ENCODE data around the gene CLK1.

CLK1 gene

GRCh38 chr2:200852605-200853004 lies 11.9 kb downstream of the CLK1 start:
- H3K9ac ChIP-seq (ENCODE audit: low read length in 5 of 5) = no peak overlapping the region
- H3K9me3 ChIP-seq (ENCODE audit: control insufficient read depth in 5 of 5, low read length in 5 of 5) = no peaks in the 10 kb centered on the region
- peaks cover 0 to under 1% (median 0%) of the 10 kb centered on the region in 5 donors for H3K4me1 ChIP-seq (ENCODE audit: control insufficient read depth in 5 of 5, insufficient read depth in 5 of 5, low read length in 5 of 5)
- H3K27ac ChIP-seq (ENCODE audit: low read depth, low read length) = no peak overlapping the region
- H3K27me3 ChIP-seq (ENCODE audit: control insufficient read depth in 5 of 5, insufficient read depth in 4 of 5, low read length in 5 of 5) = no peaks in the 10 kb centered on the region
- H3K36me3 ChIP-seq (ENCODE audit: control insufficient read depth in 5 of 5, insufficient read depth in 5 of 5, low read length in 5 of 5) = peaks cover 42 to 72% (median 69%) of the 10 kb centered on the region in 5 donors
- no peak overlapping the region for H3K4me3 ChIP-seq (ENCODE audit: low read depth in 1 of 5, low read length in 5 of 5)

GRCh38 chr2:200851398-200852248 lies 12.8 kb downstream of the CLK1 start:
- peaks cover 35 to 63% (median 59%) of the 10 kb centered on the region in 5 donors for H3K36me3 ChIP-seq (ENCODE audit: control insufficient read depth in 5 of 5, insufficient read depth in 5 of 5, low read length in 5 of 5)
- no peak overlapping the region for H3K27ac ChIP-seq (ENCODE audit: low read depth, low read length)
- H3K27me3 ChIP-seq (ENCODE audit: control insufficient read depth in 5 of 5, insufficient read depth in 4 of 5, low read length in 5 of 5) = no peaks in the 10 kb centered on the region

GRCh38 chr2:200850512-200851256 lies 13.8 kb downstream of the CLK1 start:
- no peak overlapping the region for H3K9ac ChIP-seq (ENCODE audit: low read length in 5 of 5)
- H3K9me3 ChIP-seq (ENCODE audit: control insufficient read depth in 5 of 5, low read length in 5 of 5) = no peaks in the 10 kb centered on the region
- H3K27ac ChIP-seq (ENCODE audit: low read depth, low read length) = no peak overlapping the region
- no peak overlapping the region for H3K4me3 ChIP-seq (ENCODE audit: low read depth in 1 of 5, low read length in 5 of 5)
- H3K4me1 ChIP-seq (ENCODE audit: control insufficient read depth in 5 of 5, insufficient read depth in 5 of 5, low read length in 5 of 5) = no peaks in the 10 kb centered on the region
- H3K36me3 ChIP-seq (ENCODE audit: control insufficient read depth in 5 of 5, insufficient read depth in 5 of 5, low read length in 5 of 5) = peaks cover 31 to 54% (median 50%) of the 10 kb centered on the region in 5 donors
- no peaks in the 10 kb centered on the region for H3K27me3 ChIP-seq (ENCODE audit: control insufficient read depth in 5 of 5, insufficient read depth in 4 of 5, low read length in 5 of 5)

More at GRCh38 chr2:200851398-200852248, 12.8 kb downstream of the CLK1 start:
- Histone ChIP-seq H3K4me1 (ENCODE audit: control insufficient read depth in 5 of 5, insufficient read depth in 5 of 5, low read length in 5 of 5) (no peaks in the 10 kb centered on the region), H3K4me3 (ENCODE audit: low read depth in 1 of 5, low read length in 5 of 5) (no peak overlapping the region), H3K9me3 (ENCODE audit: control insufficient read depth in 5 of 5, low read length in 5 of 5) (no peaks in the 10 kb centered on the region), H3K9ac (ENCODE audit: low read length in 5 of 5) (no peak overlapping the region)

- peaks cover 17 to 26% (median 23%) of the 10 kb centered on the region in 5 donors for H3K36me3 ChIP-seq (ENCODE audit: control insufficient read depth in 5 of 5, insufficient read depth in 5 of 5, low read length in 5 of 5)
- H3K9me3 ChIP-seq (ENCODE audit: control insufficient read depth in 5 of 5, low read length in 5 of 5) = no peaks in the 10 kb centered on the region
- H3K27me3 ChIP-seq (ENCODE audit: control insufficient read depth in 5 of 5, insufficient read depth in 4 of 5, low read length in 5 of 5) = no peaks in the 10 kb centered on the region
- H3K4me1 ChIP-seq (ENCODE audit: control insufficient read depth in 5 of 5, insufficient read depth in 5 of 5, low read length in 5 of 5) = no peaks in the 10 kb centered on the region
- H3K9ac ChIP-seq (ENCODE audit: low read length in 5 of 5) = no peak overlapping the region
- H3K4me3 ChIP-seq (ENCODE audit: low read depth in 1 of 5, low read length in 5 of 5) = no peak overlapping the region
- H3K27ac ChIP-seq (ENCODE audit: low read depth, low read length) = no peak overlapping the region
Measured at GRCh38 chr2:200847939-200848338, 16.5 kb downstream of the CLK1 start.

- H3K27ac ChIP-seq (ENCODE audit: low read depth, low read length) = no peak overlapping the region
- no peak overlapping the region for H3K9ac ChIP-seq (ENCODE audit: low read length in 5 of 5)
- H3K4me1 ChIP-seq (ENCODE audit: control insufficient read depth in 5 of 5, insufficient read depth in 5 of 5, low read length in 5 of 5) = no peaks in the 10 kb centered on the region
- H3K36me3 ChIP-seq (ENCODE audit: control insufficient read depth in 5 of 5, insufficient read depth in 5 of 5, low read length in 5 of 5) = peaks cover 10 to 20% (median 16%) of the 10 kb centered on the region in 5 donors
- H3K9me3 ChIP-seq (ENCODE audit: control insufficient read depth in 5 of 5, low read length in 5 of 5) = no peaks in the 10 kb centered on the region
- H3K4me3 ChIP-seq (ENCODE audit: low read depth in 1 of 5, low read length in 5 of 5) = no peak overlapping the region
- no peaks in the 10 kb centered on the region for H3K27me3 ChIP-seq (ENCODE audit: control insufficient read depth in 5 of 5, insufficient read depth in 4 of 5, low read length in 5 of 5)
Measured at GRCh38 chr2:200847269-200847668, 17.2 kb downstream of the CLK1 start.

GRCh38 chr2:200845669-200846325 lies 18.7 kb downstream of the CLK1 start:
- H3K4me1 ChIP-seq (ENCODE audit: control insufficient read depth in 5 of 5, insufficient read depth in 5 of 5, low read length in 5 of 5) = no peaks in the 10 kb centered on the region
- H3K27me3 ChIP-seq (ENCODE audit: control insufficient read depth in 5 of 5, insufficient read depth in 4 of 5, low read length in 5 of 5) = no peaks in the 10 kb centered on the region
- no peak overlapping the region for H3K9ac ChIP-seq (ENCODE audit: low read length in 5 of 5)
- peaks cover 0 to 5% (median 2%) of the 10 kb centered on the region in 5 donors for H3K36me3 ChIP-seq (ENCODE audit: control insufficient read depth in 5 of 5, insufficient read depth in 5 of 5, low read length in 5 of 5)
- no peak overlapping the region for H3K27ac ChIP-seq (ENCODE audit: low read depth, low read length)
- H3K9me3 ChIP-seq (ENCODE audit: control insufficient read depth in 5 of 5, low read length in 5 of 5) = no peaks in the 10 kb centered on the region
- no peak overlapping the region for H3K4me3 ChIP-seq (ENCODE audit: low read depth in 1 of 5, low read length in 5 of 5)

GRCh38 chr2:200845194-200845593 lies 19.3 kb downstream of the CLK1 start:
- no peak overlapping the region for H3K27ac ChIP-seq (ENCODE audit: low read depth, low read length)
- no peaks in the 10 kb centered on the region for H3K36me3 ChIP-seq (ENCODE audit: control insufficient read depth in 5 of 5, insufficient read depth in 5 of 5, low read length in 5 of 5)
- no peaks in the 10 kb centered on the region for H3K4me1 ChIP-seq (ENCODE audit: control insufficient read depth in 5 of 5, insufficient read depth in 5 of 5, low read length in 5 of 5)
- no peaks in the 10 kb centered on the region for H3K9me3 ChIP-seq (ENCODE audit: control insufficient read depth in 5 of 5, low read length in 5 of 5)
- no peak overlapping the region for H3K9ac ChIP-seq (ENCODE audit: low read length in 5 of 5)
- H3K4me3 ChIP-seq (ENCODE audit: low read depth in 1 of 5, low read length in 5 of 5) = no peak overlapping the region
- H3K27me3 ChIP-seq (ENCODE audit: control insufficient read depth in 5 of 5, insufficient read depth in 4 of 5, low read length in 5 of 5) = no peaks in the 10 kb centered on the region

- Histone ChIP-seq H3K4me3 (ENCODE audit: low read depth in 1 of 5, low read length in 5 of 5) (no peak overlapping the region), H3K36me3 (ENCODE audit: control insufficient read depth in 5 of 5, insufficient read depth in 5 of 5, low read length in 5 of 5) (no peaks in the 10 kb centered on the region), H3K4me1 (ENCODE audit: control insufficient read depth in 5 of 5, insufficient read depth in 5 of 5, low read length in 5 of 5) (no peaks in the 10 kb centered on the region), H3K27me3 (ENCODE audit: control insufficient read depth in 5 of 5, insufficient read depth in 4 of 5, low read length in 5 of 5) (no peaks in the 10 kb centered on the region), H3K9me3 (ENCODE audit: control insufficient read depth in 5 of 5, low read length in 5 of 5) (no peaks in the 10 kb centered on the region), H3K9ac (ENCODE audit: low read length in 5 of 5) (no peak overlapping the region), H3K27ac (ENCODE audit: low read depth, low read length) (no peak overlapping the region)
Measured at GRCh38 chr2:200843993-200844948, 20.2 kb downstream of the CLK1 start.

GRCh38 chr2:200839513-200839912 lies 24.9 kb downstream of the CLK1 start:
- H3K27ac ChIP-seq (ENCODE audit: low read depth, low read length) = no peak overlapping the region
- no peaks in the 10 kb centered on the region for H3K4me1 ChIP-seq (ENCODE audit: control insufficient read depth in 5 of 5, insufficient read depth in 5 of 5, low read length in 5 of 5)
- H3K9ac ChIP-seq (ENCODE audit: low read length in 5 of 5) = no peak overlapping the region
- no peaks in the 10 kb centered on the region for H3K27me3 ChIP-seq (ENCODE audit: control insufficient read depth in 5 of 5, insufficient read depth in 4 of 5, low read length in 5 of 5)
- no peak overlapping the region for H3K4me3 ChIP-seq (ENCODE audit: low read depth in 1 of 5, low read length in 5 of 5)
- no peaks in the 10 kb centered on the region for H3K36me3 ChIP-seq (ENCODE audit: control insufficient read depth in 5 of 5, insufficient read depth in 5 of 5, low read length in 5 of 5)
- H3K9me3 ChIP-seq (ENCODE audit: control insufficient read depth in 5 of 5, low read length in 5 of 5) = peaks cover 0 to 8% (median 4%) of the 10 kb centered on the region in 5 donors

All from subcutaneous abdominal adipose tissue (tissue), 5 donors.